ENCODE results near the gene CABP2. TPM values are rescaled to one million over a fixed set of nuclear protein-coding genes. Genes with fewer than 3 reads are reported as not detected.

CABP2 gene
- total and polyA plus RNA-seq, 10 of the 15 experiments (the other 5 are each of a cell fraction or from before 2014, with no cell fraction given) = not detected

GRCh38 chr11:67470337-67471002 is 52.8 kb downstream of the CABP2 start:
- FAIRE-seq = peak; percentile 41
- SMC1A ChIA-PET (ENCODE audit: uncharacterized antibody, unreplicated experiment) = interaction anchor here (1.1 to 4.1 kb wide), 5 partner anchors 14 to 89 kb away, joined by 3 to 35 read pairs (median 10); partner anchors contain the start of genes AIP and PPP1CA
- no TSS peak for BruUV-seq (replicated peaks)

More at GRCh38 chr11:67470337-67471002, 52.8 kb downstream of the CABP2 start:
- H3K4me1 ChIP-seq (ENCODE audit: control insufficient read depth, insufficient read depth, low read length) = peaks cover 25% of the 10 kb centered on the region
- H2AFZ ChIP-seq (ENCODE audit: control insufficient read depth, low read depth, low read length) = peak overlapping the region; percentile 68
- ATAC-seq = no peak
- in situ Hi-C loops (cut with MboI) (no loop called here), intact Hi-C loops (cut with micrococcal nuclease; ENCODE audit: unreplicated experiment) (no loop called here)
- H3K9me3 ChIP-seq (replicated peaks; ENCODE audit: control insufficient read depth, insufficient read depth, low read length) = no peaks in the 10 kb centered on the region
- ChIA-PET CTCF (interaction anchor here (0.9 to 3.2 kb wide), 7 partner anchors 15 to 121 kb away, joined by 3 to 15 read pairs (median 4); partner anchors contain the start of genes PPP1CA and PTPRCAP), POLR2A (interaction anchor here (0.7 to 8.1 kb wide), 7 partner anchors 10 to 67 kb away, joined by 3 to 78 read pairs (median 22); partner anchors contain the start of genes AIP, PPP1CA, PTPRCAP and RPS6KB2), RAD21 (ENCODE audit: unreplicated experiment) (interaction anchor here (1.0 to 5.4 kb wide), 7 partner anchors 15 to 78 kb away, joined by 3 to 53 read pairs (median 4); partner anchors contain the start of genes AIP, PITPNM1, PPP1CA and PTPRCAP)
- 28% methylated on average over 8 of the region's 8 CpGs for WGBS (ENCODE audit: insufficient coverage, insufficient replicate concordance, low lambda C conversion rate, missing lambda C conversion rate)
- no peaks in the 10 kb centered on the region for H4K20me1 ChIP-seq (ENCODE audit: control insufficient read depth, insufficient read depth)
- H3K27ac ChIP-seq (ENCODE audit: control insufficient read depth, insufficient read depth) = no peak overlapping the region; the same call in 1 of the 2 replicates
- H3K79me2 ChIP-seq (ENCODE audit: control insufficient read depth, insufficient read depth, low read length) = peaks cover 7% of the 10 kb centered on the region
- TF ChIP-seq CHD2 (IDR thresholded peaks at IDR 0.05; ENCODE audit: borderline replicate concordance, low read depth, low read length) = no peak
- TF ChIP-seq HDAC6 (IDR thresholded peaks at IDR 0.05; ENCODE audit: unreplicated experiment) = no peak
- no peak for TF ChIP-seq ZNF207 (IDR thresholded peaks at IDR 0.05; ENCODE audit: borderline replicate concordance)
- TF ChIP-seq SPI1 (IDR thresholded peaks at IDR 0.05; ENCODE audit: borderline replicate concordance, insufficient read depth, low read depth, low read length) = peak; percentile 44; the same call in 1 of the 2 replicates
- TF ChIP-seq RBBP5 (conservative IDR thresholded peaks at IDR 0.05) = no peak
- TF ChIP-seq RAD21 (IDR thresholded peaks at IDR 0.05; ENCODE audit: insufficient read depth, low read depth, low read length) = no peak
- TF ChIP-seq CHD4 (IDR thresholded peaks at IDR 0.05) = no peak
- TF ChIP-seq NBN (IDR thresholded peaks at IDR 0.05) = no peak
- no peak for TF ChIP-seq NFYA (IDR thresholded peaks at IDR 0.05; ENCODE audit: borderline replicate concordance, low read depth, low read length)
- TF ChIP-seq KAT2A (conservative IDR thresholded peaks at IDR 0.05; ENCODE audit: control insufficient read depth, low read depth, low read length) = no peak
- TF ChIP-seq CBFB (IDR thresholded peaks at IDR 0.05; ENCODE audit: low read depth) = no peak
- no peak for TF ChIP-seq CREB1 (IDR thresholded peaks at IDR 0.05; ENCODE audit: low read depth)
- TF ChIP-seq ZNF24 (IDR thresholded peaks at IDR 0.05) = peak; percentile 84; the same call in 1 of the 2 replicates
- peak; percentile 31; the same call in 1 of the 2 replicates for TF ChIP-seq RUNX3 (IDR thresholded peaks at IDR 0.05; ENCODE audit: low read length)
- TF ChIP-seq CREM (IDR thresholded peaks at IDR 0.05; ENCODE audit: low read depth) = no peak
- no peak for TF ChIP-seq MYC (IDR thresholded peaks at IDR 0.05; ENCODE audit: insufficient read depth, insufficient read length, insufficient replicate concordance, low read length, severe bottlenecking)
- TF ChIP-seq YY1 (IDR thresholded peaks at IDR 0.05; ENCODE audit: low read depth, low read length) = no peak
- no peak for TF ChIP-seq E2F8 (IDR thresholded peaks at IDR 0.05; ENCODE audit: low read depth, partially characterized antibody)
- 0 out of 2 replicates have a peak, but pooled peaks have one; percentile 45 for TF ChIP-seq JUNB (IDR thresholded peaks at IDR 0.05)
- TF ChIP-seq NFXL1 (IDR thresholded peaks at IDR 0.05; ENCODE audit: borderline replicate concordance) = no peak
- TF ChIP-seq PKNOX1 (IDR thresholded peaks at IDR 0.05) = no peak
- no peak overlapping the region for H3K4me3 ChIP-seq
- H3K27me3 ChIP-seq (replicated peaks in 1 of 2; ENCODE audit: control insufficient read depth in 2 of 2, insufficient read depth in 2 of 2, low read length in 1 of 2) = no peaks in the 10 kb centered on the region
- no peak for DNase-seq (ENCODE audit: low read depth, low spot score)
- no peaks in the 10 kb centered on the region for H3K36me3 ChIP-seq (ENCODE audit: control insufficient read depth in 2 of 2, insufficient read depth in 2 of 2, low read length in 1 of 2)
- no peak overlapping the region; the same call in 1 of the 2 replicates for H3K9ac ChIP-seq (ENCODE audit: control insufficient read depth, insufficient read depth, low read length)
- peak overlapping the region; percentile 51 for H3K4me2 ChIP-seq (ENCODE audit: control insufficient read depth, insufficient read depth)
